Neural crest cell (in vitro differentiated cells): ENCODE data around the gene CAT. TPM values are rescaled to one million over a fixed set of nuclear protein-coding genes. Genes with fewer than 3 reads are reported as not detected.
A peak's percentile ranks its signal among the peaks of the same experiment; 100 is the strongest.

Source experiments
- DNase-seq: peaks from one replicate; pipeline ENCODE4 v3.0.0; 2021; ENCODE audit warnings: low read depth, mixed read lengths, low spot score
- H3K27ac Mint-ChIP-seq: one replicate; pipeline ENCODE4 v1.8.0; 2021; ENCODE audit warnings: mild to moderate bottlenecking, mixed read lengths; ENCODE audit not compliant: unreplicated experiment
- H3K27me3 Mint-ChIP-seq: 2 replicates; pipeline ENCODE4 v1.8.0; 2021; ENCODE audit warnings: low read depth, mild to moderate bottlenecking, mixed read lengths
- H3K36me3 Mint-ChIP-seq: 2 replicates; pipeline ENCODE4 v1.8.0; 2021; ENCODE audit warnings: low read depth, mild to moderate bottlenecking, mixed read lengths
- H3K4me1 Mint-ChIP-seq: 2 replicates; pipeline ENCODE4 v1.8.0; 2021; ENCODE audit warnings: mixed read lengths
- H3K4me3 Mint-ChIP-seq: one replicate; pipeline ENCODE4 v1.8.0; 2021; ENCODE audit warnings: mild to moderate bottlenecking, mixed read lengths
- H3K9me3 Mint-ChIP-seq: 2 replicates; pipeline ENCODE4 v1.8.0; 2021; ENCODE audit warnings: mixed read lengths
- CTCF ChIP-seq: fragments of 200-600 bp; sonication (generic); conservative IDR thresholded peaks from 2 replicates; pipeline ENCODE4 v1.5.0; 2021; ENCODE audit warnings: antibody characterized with exemption, mild to moderate bottlenecking
- total RNA-seq: library from RNA; stranded (reverse); gene quantifications from 2 replicates; pipeline ENCODE4 v1.2.1, GENCODE V29; 2021

CAT gene
- total RNA-seq, 1 donor from 2014 or later, result 30.6 TPM

GRCh38 chr11:34488855-34489557 is 50.3 kb downstream of the CAT start:
- Mint-ChIP-seq H3K36me3 (no peaks in the 10 kb centered on the region), H3K4me3 (no peak overlapping the region), H3K4me1 (no peaks in the 10 kb centered on the region), H3K9me3 (no peaks in the 10 kb centered on the region), H3K27me3 (no peaks in the 10 kb centered on the region), H3K27ac (no peak overlapping the region)
- DNase-seq, result no peak
- TF ChIP-seq CTCF, result no peak

- H3K9me3 Mint-ChIP-seq, result no peaks in the 10 kb centered on the region
- H3K4me3 Mint-ChIP-seq, result no peak overlapping the region
- no peaks in the 10 kb centered on the region for H3K27me3 Mint-ChIP-seq
- H3K36me3 Mint-ChIP-seq, result no peaks in the 10 kb centered on the region
- TF ChIP-seq CTCF, result no peak
- no peak for DNase-seq
- no peaks in the 10 kb centered on the region for H3K4me1 Mint-ChIP-seq
- H3K27ac Mint-ChIP-seq, result no peak overlapping the region
Measured at GRCh38 chr11:34490304-34490703, 51.6 kb downstream of the CAT start.

- TF ChIP-seq CTCF, result peak; percentile 79
- no peaks in the 10 kb centered on the region for H3K36me3 Mint-ChIP-seq
- H3K4me1 Mint-ChIP-seq, result no peaks in the 10 kb centered on the region
- H3K9me3 Mint-ChIP-seq, result no peaks in the 10 kb centered on the region
- H3K27ac Mint-ChIP-seq, result no peak overlapping the region
- no peak overlapping the region for H3K4me3 Mint-ChIP-seq
- DNase-seq, result peak; percentile 72
- H3K27me3 Mint-ChIP-seq, result no peaks in the 10 kb centered on the region
Measured at GRCh38 chr11:34492806-34493414, 54.2 kb downstream of the CAT start.

- Mint-ChIP-seq H3K4me1 (no peaks in the 10 kb centered on the region), H3K4me3 (no peak overlapping the region), H3K9me3 (no peaks in the 10 kb centered on the region), H3K27ac (no peak overlapping the region), H3K27me3 (no peaks in the 10 kb centered on the region), H3K36me3 (no peaks in the 10 kb centered on the region)
- no peak for DNase-seq
- no peak for TF ChIP-seq CTCF
Measured at GRCh38 chr11:34493468-34493867, 54.7 kb downstream of the CAT start.

- Mint-ChIP-seq H3K4me1 (no peaks in the 10 kb centered on the region), H3K27me3 (no peaks in the 10 kb centered on the region), H3K36me3 (no peaks in the 10 kb centered on the region), H3K4me3 (no peak overlapping the region), H3K27ac (no peak overlapping the region), H3K9me3 (no peaks in the 10 kb centered on the region)
- no peak for TF ChIP-seq CTCF
- DNase-seq, result no peak
Measured at GRCh38 chr11:34493926-34494595, 55.3 kb downstream of the CAT start.
